GM21360 (cell line): ENCODE measurements around the gene ECT2.
"Not testable (repeated sequence)": the region's sequence is repeated elsewhere in the genome, so short reads cannot be mapped to it uniquely, and the experiment has no call there.

Experiments used
- ATAC-seq: cut with Tn5 transposase; IDR thresholded peaks from one replicate; pipeline ENCODE4 v1.9.1; 2021; ENCODE audit warnings: mild to moderate bottlenecking, moderate library complexity; ENCODE audit not compliant: unreplicated experiment

Gene ECT2

DNA sequence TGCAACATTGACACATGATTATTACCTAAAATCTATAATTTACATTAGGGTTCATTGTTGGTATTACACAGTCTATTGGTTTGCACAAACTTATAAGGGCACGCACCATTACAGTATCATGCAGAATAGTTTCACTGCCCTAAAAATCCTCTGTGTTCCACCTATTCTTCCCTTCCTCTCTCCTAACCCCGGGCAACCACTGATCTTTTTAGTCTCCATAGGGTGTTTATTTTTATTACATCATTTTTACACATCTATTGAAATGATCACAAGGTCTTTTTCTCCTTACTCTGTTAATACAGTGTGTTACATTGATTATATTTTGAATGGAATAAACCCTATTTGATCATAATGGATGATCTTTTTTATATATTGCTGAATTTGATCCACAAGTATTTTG is 15.5 kb upstream of the ECT2 start:
- ATAC-seq, result no peak

DNA sequence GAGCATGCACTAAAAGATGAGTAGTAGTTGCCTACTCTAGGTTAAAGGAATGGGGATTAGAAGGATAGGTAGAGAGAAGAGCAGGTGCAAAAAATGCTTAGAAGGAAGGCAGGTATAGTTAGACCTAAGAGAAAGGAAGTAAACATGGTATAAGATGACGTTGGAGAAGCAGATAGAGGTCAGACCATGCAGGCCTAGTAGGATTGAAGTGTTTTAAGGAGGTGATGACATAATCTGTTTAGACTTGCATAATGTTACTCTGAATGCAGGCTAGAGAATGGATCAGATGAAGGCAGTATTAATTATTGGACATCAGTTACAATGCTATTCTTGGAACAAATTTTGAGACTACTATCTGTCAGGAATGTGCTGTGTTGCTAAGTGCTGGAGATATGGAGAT is 11.1 kb upstream of the ECT2 start:
- ATAC-seq, result no peak

DNA sequence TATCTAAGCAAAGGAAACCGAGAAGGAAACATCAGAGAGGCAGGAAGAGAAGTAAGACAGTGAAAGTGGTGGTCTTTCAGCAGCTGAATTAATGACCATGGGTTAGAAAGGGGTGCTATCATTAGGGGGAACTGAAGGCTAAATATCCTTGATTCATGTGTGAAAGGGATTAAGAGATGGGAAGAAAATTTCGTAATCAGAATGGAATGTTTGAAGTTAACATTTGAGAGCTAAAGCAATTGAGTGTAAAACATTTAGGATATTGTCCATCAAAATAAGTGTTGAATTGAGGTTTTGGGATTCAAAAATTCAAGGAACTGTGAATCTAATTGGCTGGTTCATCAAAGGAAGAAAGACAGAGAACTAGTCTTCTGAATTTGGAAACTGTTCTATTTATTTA is 4.1 kb upstream of the ECT2 start:
- no peak for ATAC-seq

DNA sequence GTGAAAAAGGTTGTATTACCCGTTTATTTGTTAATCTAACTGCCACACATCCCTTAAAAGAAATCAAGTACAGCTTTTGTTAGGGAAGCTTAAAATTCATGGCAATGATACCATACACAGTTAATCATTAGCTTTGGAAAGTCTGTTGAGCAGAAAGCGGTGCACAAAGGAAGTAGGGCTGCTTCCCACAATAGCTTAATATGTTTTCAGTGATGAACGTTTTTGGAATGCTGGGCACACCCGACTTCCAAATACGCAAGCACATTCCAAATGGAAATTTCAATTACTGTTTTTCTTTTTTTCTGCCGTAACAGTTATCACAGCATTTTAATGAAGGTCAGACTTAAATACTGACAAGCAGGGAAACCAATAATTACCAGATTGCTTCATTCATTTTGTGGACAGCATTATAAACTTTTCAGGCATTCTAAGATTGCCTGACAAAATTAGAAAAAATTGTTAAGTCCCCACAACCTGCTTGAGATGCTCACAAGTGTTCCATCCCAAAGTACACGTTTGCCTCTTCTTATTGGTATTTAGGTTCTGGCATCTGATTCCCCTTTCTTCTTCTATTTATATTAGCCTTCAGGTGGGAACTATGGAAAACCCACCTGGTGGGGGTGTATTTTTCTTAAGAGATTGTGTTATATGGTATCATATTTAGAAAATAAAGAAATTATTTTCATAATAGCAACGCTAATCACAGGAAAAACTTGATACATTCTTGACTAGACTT is 1.1 kb upstream of the ECT2 start:
- no peak for ATAC-seq

DNA sequence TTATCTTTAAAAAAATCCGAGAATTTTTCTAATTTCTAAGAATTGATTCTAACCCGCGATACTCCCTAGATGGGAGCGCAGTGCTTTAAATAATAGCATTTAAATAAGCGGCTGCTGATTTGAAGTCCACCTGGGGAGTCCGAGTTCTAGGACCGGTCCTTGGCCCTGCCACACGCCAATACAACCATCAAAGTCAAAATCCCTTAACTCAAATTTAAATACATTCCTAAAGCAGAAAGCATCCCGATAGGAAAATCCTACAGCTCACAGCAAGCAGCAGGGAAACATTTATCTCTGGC is 508 bp upstream of the ECT2 start:
- ATAC-seq, result peak; percentile 0

DNA sequence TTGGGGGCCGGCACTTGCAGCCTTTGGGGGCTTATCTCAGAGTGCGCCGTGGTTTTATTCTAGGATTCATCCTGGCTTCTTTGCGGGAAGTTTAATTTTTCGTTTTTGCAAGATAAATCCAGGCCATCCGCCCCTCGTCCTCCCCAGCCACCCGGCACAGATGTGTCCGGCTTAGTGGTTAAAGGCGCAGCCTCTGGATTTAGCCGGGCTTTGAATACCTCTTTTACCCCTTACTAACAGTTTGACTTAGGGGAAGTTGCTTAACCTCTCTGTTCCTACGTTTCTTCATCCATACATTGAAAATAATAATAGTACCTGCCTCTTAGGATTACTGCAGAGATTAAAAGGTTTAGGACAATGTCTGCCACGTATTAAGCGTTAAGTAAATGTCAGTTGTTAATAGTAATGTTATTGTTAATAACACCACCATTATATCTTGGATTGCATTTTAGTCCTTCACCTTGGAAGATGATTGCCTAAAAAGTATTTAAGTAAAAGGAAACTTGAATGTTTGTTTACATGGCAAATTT is 714 bp downstream of the ECT2 start:
- no peak for ATAC-seq

DNA sequence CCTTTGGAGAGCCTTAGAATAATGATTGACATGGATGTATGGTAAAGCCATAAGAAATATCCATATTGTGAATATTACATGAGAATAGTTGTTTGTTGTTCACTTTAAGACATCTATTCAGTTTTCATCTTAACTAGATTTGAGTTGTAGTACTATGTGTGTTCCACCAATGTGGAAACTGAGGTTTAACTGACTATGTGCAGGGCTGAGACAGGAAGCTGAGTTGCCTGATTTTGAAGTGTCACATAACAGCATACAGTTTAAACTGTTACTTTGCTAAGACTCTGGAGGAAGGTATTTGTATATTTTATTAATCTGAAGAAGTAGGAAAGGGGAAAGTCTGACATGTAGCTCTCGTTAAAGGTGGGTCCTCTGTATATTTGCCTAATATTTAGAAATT is 2.1 kb downstream of the ECT2 start:
- no peak for ATAC-seq

DNA sequence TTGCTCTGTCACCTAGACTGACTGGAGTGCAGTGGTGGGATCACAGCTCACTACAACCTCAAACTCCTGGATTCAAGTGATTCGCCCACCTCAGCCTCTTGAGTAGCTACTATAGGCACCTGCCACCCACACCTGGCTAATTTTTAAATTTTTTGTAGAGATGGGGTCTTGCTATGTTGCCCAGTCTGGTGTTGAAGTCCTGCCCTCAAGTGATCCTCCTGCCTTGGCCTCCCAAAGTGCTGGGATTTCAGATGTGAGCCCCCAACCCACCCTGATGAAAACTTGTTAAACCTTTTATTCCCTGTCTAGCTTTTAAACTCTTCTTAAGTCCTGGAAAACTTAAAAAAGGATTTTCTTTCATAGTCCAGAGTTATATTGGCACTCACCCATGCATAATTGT is 2.6 kb downstream of the ECT2 start:
- no peak for ATAC-seq

DNA sequence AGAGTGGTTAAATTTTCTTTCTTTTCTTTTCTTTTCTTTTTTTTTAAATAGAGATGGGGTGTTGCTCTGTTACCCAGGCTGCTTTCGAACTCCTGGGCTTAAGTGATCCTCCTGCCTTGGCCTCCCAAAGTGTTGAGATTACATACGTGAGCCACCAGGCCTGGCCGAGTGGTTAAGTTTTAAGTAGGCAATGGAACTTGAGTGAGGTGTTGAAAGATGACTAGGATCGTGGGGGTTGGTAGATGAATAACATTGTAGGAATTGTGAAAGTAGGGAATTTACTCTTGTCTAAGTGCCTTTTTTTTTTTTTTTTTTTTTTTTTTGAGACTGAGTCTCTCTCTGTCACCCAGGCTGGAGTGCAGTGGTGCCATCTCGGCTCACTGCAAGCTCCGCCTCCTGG is 9.9 kb downstream of the ECT2 start:
- not testable (repeated sequence) for ATAC-seq

DNA sequence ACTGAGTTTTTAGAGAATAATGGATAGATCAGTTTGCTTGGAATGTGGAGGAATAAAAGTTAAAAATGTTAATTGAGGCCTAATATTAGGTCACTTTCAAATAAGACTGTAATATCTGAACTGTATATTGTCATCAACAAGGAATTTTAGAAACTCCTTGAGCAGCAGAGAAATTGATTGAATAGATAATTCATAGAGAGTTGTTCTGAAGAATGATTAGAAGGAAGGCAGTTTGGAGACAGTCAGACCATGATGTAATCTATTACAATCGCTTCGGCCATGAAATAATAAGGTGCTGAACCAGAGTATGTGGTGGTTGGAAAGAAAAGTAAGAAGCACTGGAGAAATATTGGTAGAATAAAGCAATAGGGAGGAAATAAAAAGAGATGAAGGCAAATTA is 15.7 kb downstream of the ECT2 start:
- no peak for ATAC-seq

DNA sequence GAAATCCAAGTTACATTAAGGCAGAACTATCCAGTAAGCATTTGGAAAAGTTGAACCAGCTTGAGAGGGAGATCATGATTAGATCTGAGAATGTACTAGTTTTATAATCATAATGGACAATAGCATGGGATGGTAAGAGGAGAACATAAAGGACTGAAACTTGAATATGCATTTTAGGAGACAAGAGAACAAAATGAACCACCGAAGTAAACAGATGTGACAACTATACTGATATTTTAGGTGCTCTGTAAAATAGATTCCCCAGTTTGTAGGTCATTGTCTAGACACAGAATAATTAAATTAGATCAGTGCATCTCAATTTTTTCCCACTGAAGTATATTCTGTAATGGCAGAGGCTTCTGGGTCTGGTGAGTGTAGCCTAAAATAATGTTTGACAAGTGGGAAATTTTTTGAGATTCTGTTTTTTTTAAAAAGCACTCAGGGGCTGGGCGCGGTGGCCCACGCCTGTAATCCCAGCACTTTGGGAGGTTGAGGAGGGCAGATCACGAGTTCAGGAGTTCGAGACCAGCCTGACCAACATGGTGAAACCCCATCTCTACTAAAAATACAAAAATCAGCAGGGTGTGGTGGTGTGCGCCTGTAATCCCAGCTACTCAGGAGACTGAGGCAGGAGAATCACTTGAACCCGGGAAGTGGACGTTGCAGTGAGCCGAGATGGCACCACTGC is 16.3 kb downstream of the ECT2 start:
- ATAC-seq, result no peak

DNA sequence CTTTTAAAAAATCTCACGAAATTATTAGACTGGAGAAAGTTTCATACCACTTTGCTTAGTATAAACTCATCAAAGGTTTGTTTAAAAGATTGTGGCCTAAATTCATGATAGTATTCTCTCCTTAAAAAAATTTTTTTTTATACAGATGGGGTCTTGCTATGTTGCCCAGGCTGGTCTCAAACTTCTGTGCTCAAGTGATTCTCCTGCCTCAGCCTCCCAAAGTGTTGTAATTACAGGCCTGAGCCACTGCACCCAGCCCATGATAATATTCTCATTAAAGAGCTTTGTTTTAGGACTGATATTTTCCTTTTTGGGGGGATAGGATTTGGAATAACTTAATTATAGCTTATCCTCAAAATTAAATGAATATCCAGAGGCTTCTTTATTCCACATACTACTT is 19.9 kb downstream of the ECT2 start:
- ATAC-seq, result no peak

DNA sequence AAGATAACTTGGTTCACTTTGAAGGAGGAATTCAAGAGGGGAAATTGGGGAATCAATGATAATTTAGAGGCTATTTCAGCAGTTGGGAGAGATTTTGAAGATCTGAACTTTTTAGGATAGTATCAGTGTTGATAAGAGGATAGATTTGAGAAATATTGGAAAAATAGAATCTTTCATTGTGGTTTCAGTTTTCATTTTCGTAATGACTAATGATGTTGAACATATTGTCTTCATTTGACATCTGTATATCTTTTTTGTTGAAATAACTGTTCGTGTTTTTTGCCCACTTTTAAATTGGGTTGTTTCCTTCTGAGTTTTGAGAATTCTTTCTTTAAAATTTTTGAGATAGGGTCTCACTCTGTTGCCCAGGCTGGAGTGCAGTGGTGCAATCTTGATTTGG is 21.1 kb downstream of the ECT2 start:
- ATAC-seq, result no peak

DNA sequence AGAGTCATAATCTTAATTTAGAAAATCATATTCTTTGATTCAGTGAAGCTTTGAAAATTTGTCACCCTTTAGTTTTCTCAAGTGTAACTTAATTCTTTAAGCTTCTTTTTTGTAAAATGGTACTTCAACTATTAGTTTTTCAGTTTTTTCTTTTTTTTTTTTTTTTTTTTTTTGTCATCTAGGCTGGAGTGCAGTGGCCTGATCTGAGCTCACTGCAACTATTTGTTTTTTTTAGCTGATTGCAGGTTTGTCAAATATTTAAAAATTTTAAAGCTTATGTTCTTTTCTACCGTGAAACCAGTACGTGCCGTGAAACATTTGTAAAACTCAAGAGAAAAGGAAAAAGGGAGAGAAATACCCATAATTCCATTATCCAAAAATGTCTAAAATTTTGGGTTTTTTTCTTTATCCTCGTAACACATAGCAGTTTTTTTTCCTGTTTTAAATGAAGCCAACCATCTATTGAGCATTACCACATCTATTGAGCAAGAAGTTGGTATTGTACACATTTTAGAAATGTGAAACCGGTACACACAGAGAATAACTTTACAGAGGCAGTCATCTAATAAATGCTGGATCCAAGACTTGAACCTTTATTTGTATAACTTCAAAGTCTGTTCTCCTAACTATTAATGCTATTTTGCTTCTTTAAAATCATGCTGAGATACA is 25.7 kb downstream of the ECT2 start:
- no peak for ATAC-seq

DNA sequence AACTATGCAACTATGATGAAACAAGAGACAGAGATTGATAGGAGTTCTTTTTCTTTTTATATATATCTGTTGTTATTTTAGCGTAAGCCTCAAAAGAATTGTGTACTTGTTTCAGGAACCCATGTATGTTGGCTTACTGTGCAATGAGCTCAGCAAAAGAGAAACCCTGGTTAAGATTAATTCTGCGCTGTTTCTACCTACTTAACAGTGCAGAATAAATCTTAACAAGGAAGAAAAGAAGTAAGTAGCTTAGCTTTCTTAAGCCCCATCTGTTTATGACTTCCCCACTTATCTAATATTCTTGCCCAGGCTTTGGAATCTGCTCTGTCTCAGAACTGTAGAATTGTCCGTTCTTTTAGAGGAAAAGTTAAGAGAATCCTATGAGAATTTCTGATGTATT is 27.4 kb downstream of the ECT2 start:
- ATAC-seq, result no peak

DNA sequence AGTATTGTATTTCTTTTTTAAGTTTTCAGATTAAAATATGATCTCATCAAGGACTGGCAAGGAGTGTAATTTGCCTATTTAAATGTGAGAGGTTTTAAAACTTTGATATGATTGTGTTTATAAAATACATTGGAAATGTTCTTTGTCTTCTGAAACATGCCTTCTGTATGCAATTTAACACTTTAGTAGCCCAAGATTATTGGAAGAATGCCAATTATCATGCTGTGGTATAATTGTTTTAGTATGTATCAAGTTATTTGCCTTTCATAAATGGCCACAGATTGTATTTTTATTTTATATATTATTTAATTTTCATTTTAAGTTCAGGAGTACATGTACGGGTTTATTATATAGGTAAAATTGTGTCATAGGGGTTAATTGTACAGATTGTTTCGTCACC is 31.7 kb downstream of the ECT2 start:
- ATAC-seq, result no peak

DNA sequence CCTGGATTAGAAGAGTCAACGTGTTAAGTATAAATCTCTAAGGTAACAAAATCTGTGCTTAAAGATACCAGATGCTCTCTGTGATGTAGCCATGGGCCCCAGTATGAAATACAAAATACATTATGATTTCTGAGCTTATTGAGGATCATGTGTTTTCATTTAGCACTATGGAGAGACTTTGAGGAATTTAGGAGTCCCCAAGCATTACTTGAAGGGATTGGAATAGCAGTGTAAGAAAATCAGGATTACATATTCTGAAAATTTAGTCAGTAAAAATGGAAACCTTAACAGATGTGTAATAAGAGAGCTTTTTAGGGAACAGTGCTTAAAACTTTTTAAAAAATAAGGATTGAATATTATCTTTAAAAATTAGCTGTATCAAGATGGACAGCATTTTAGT is 35.5 kb downstream of the ECT2 start:
- ATAC-seq, result no peak

DNA sequence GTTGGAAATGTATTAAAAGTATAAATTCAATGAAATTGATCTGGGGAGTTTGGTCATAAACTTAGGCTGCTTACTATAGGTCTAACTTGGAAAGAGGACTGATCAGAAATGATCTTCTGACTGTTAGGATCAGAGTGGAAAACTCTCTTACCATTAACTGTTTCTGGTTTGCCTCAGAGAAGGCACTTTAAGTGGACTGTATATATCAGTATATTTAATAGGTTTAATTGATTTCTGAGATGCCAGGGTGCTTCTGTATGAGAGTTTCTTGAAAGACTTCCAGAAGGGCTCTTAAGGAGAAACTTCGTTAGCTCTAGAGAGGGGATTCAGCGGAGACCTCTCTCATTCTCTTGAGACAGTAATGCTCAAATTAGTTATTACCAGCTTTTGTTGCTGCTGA is 36.5 kb downstream of the ECT2 start:
- ATAC-seq, result no peak

DNA sequence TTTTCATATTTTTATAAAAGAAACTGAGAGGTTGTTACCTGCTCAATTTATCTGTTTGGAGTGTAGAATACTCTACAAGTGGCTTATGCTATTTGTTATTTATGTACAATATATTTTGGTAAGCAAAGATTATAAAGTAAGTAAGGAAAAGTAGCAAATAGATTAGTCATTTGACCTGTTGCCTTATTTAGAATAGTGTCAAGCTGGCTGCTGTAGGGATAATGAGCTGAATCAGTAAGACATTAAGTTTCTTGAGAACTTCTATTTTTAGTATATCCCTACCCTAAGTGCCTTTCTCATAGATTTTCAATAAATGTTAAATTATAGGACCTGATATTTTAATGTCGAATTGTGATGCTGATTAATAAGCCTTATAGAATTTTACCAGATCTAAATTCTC is 37.2 kb downstream of the ECT2 start:
- no peak for ATAC-seq

DNA sequence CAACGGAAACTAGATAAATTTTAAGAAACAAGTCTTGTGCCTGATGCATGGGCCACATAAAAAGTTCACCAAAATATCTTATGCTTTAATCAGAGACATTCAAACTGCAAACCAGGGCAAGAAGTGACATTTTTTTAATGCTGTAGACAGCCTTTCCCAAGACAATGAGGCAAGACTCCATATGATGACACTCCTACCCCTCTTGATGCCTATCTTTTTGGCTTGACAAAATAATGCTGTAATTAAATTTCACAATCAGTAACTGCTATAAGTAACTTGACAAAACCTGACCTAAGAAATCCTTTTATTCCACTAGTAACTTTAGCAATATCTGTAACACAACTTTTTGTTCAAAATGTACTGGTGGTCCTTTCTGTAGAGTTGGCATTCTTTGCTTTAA is 48.7 kb downstream of the ECT2 start:
- no peak for ATAC-seq

DNA sequence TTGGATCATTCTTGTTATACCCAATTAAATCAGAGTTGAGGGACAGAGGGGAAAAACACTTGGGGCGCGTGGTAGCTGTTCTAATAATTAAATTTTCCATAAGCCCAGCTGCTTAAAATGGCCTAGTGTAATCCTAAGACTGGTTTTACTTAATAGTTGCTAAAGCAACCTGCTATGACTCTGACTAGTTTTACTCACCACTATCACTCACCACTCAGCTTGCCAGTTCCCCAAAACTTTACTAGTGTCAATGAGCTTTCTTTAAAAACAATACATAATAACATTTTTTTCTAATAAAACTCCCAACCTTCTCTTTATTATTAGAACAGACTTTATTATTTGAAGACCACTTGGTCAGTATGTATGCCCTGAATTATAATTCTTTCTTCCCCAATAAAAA is 49.6 kb downstream of the ECT2 start:
- no peak for ATAC-seq

DNA sequence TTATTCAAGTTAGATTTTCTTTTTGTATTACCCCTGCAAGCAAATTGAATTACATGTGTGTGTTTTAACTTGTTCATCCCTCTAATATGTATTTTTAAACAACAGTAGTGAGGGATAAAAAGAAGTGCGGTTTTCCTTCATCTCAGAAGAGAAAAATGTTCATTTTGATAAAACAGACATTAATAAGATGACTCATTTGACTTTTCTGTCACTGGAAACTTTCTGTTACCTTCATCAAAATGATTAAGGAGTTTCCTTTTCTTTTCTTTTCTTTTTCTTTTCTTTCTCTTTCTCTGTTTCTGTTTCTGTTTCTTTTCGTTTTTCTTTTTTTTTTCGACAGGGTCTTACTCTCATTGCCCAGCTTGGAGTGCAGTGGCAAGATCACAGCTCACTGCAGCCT is 53.0 kb downstream of the ECT2 start:
- ATAC-seq, result no peak
